H9 (cell line): ENCODE results near the gene PATL1. TPM values are rescaled to one million over a fixed set of nuclear protein-coding genes. Genes with fewer than 3 reads are reported as not detected.

Experiments used
- DNase-seq: peaks from one replicate; pipeline ENCODE4 v3.0.0-alpha.2; 2017
- H2AFZ ChIP-seq: one replicate; pipeline ENCODE4 v1.6.1; 2013; ENCODE audit warnings: mild to moderate bottlenecking, low read length, control low read depth, moderate library complexity
- H2AK5ac ChIP-seq: 2 replicates; pipeline ENCODE4 v1.6.1; 2013; ENCODE audit warnings: low read length, control low read depth, mixed read lengths; ENCODE audit not compliant: insufficient read length
- H2BK120ac ChIP-seq: one replicate; pipeline ENCODE4 v1.6.1; 2013; ENCODE audit warnings: low read depth, mild to moderate bottlenecking, low read length, control low read depth, inconsistent platforms; ENCODE audit not compliant: poor library complexity, severe bottlenecking
- H2BK12ac ChIP-seq: 2 replicates; pipeline ENCODE4 v1.6.1; 2013; ENCODE audit warnings: low read length, control low read depth, mixed read lengths, low read depth; ENCODE audit not compliant: insufficient read length
- H2BK15ac ChIP-seq: 2 replicates; pipeline ENCODE4 v1.6.1; 2013; ENCODE audit warnings: low read depth, low read length, control low read depth
- H2BK20ac ChIP-seq: one replicate; pipeline ENCODE4 v1.6.1; 2013; ENCODE audit warnings: low read depth, mild to moderate bottlenecking, low read length, control low read depth, inconsistent platforms; ENCODE audit not compliant: poor library complexity, severe bottlenecking
- H2BK5ac ChIP-seq: 2 replicates; pipeline ENCODE4 v1.6.1; 2013; ENCODE audit warnings: low read length, control low read depth, mixed read lengths; ENCODE audit not compliant: insufficient read length
- H3K14ac ChIP-seq: 2 replicates; pipeline ENCODE4 v1.6.1; 2013; ENCODE audit warnings: low read length, control low read depth; ENCODE audit not compliant: insufficient read depth
- H3K18ac ChIP-seq: 2 replicates; pipeline ENCODE4 v1.6.1; 2013; ENCODE audit warnings: low read depth, mild to moderate bottlenecking, mixed read lengths, low read length, control low read depth; ENCODE audit not compliant: insufficient read length
- H3K23ac ChIP-seq: 2 replicates; pipeline ENCODE4 v1.6.1; 2013; ENCODE audit warnings: low read length, control low read depth, mixed read lengths, low read depth; ENCODE audit not compliant: insufficient read length
- H3K23me2 ChIP-seq: 2 replicates; pipeline ENCODE4 v1.6.1; 2013; ENCODE audit warnings: low read depth, mild to moderate bottlenecking, mixed read lengths, low read length, control low read depth; ENCODE audit not compliant: insufficient read length, poor library complexity, severe bottlenecking
- H3K27ac ChIP-seq: 2 replicates; pipeline ENCODE4 v1.5.1; 2013; ENCODE audit warnings: low read length, control low read depth, mixed read lengths, low read depth; ENCODE audit not compliant: insufficient read length
- H3K27me3 ChIP-seq: 2 replicates; pipeline ENCODE4 v1.6.1; 2013; ENCODE audit warnings: low read length, control low read depth, inconsistent platforms; ENCODE audit not compliant: insufficient read depth
- H3K4ac ChIP-seq: 2 replicates; pipeline ENCODE4 v1.6.1; 2013; ENCODE audit warnings: low read depth, mild to moderate bottlenecking, control low read depth, inconsistent platforms, low read length, moderate library complexity
- H3K4me1 ChIP-seq: 2 replicates; pipeline ENCODE4 v1.6.1; 2013; ENCODE audit warnings: low read length, control low read depth, inconsistent platforms; ENCODE audit not compliant: insufficient read depth
- H3K4me2 ChIP-seq: 2 replicates; pipeline ENCODE4 v1.6.1; 2013; ENCODE audit warnings: low read length, control low read depth, mixed read lengths; ENCODE audit not compliant: insufficient read length, insufficient read depth
- H3K56ac ChIP-seq: 2 replicates; pipeline ENCODE4 v1.6.1; 2013; ENCODE audit warnings: low read depth, mild to moderate bottlenecking, mixed read lengths, low read length, control low read depth; ENCODE audit not compliant: insufficient read length
- H3K79me1 ChIP-seq: 2 replicates; pipeline ENCODE4 v1.6.1; 2013; ENCODE audit warnings: low read depth, mild to moderate bottlenecking, moderate library complexity, low read length, control low read depth, inconsistent platforms; ENCODE audit not compliant: insufficient read depth, poor library complexity, severe bottlenecking
- H3K79me2 ChIP-seq: 2 replicates; pipeline ENCODE4 v1.6.1; 2013; ENCODE audit warnings: low read length, control low read depth, inconsistent platforms; ENCODE audit not compliant: insufficient read depth
- H3K9ac ChIP-seq: 2 replicates; pipeline ENCODE4 v1.6.1; 2013; ENCODE audit warnings: low read length, control low read depth, mixed read lengths; ENCODE audit not compliant: insufficient read length; ENCODE audit errors: extremely low read depth
- H3K9me3 ChIP-seq: one replicate; pipeline ENCODE4 v1.6.1; 2013; ENCODE audit warnings: low read depth, low read length, inconsistent platforms; ENCODE audit not compliant: control insufficient read depth
- H3T11ph ChIP-seq: one replicate; pipeline ENCODE4 v1.6.1; 2013; ENCODE audit warnings: mild to moderate bottlenecking, low read length, control low read depth, inconsistent platforms
- H4K20me1 ChIP-seq: one replicate; pipeline ENCODE4 v1.6.1; 2013; ENCODE audit not compliant: control insufficient read depth, insufficient read length, insufficient read depth
- H4K5ac ChIP-seq: 2 replicates; pipeline ENCODE4 v1.6.1; 2013; ENCODE audit warnings: low read depth, mild to moderate bottlenecking, mixed read lengths, low read length, control low read depth; ENCODE audit not compliant: insufficient read length
- H4K8ac ChIP-seq: replicated peaks from 2 replicates; pipeline ENCODE4 v1.6.1; 2013; ENCODE audit warnings: low read length, control low read depth, mixed read lengths, low read depth; ENCODE audit not compliant: insufficient read length
- H4K91ac ChIP-seq: 2 replicates; pipeline ENCODE4 v1.6.1; 2013; ENCODE audit warnings: low read depth, mild to moderate bottlenecking, moderate library complexity, mixed read lengths, low read length, control low read depth; ENCODE audit not compliant: insufficient read length
- H3K27ac Mint-ChIP-seq, 3 experiments: 2 replicates in 2 of 3; 3 replicates in 1 of 3; pipeline ENCODE4 v1.8.0; 2020 to 2021; ENCODE audit warnings: mixed read lengths in 3 of 3, mild to moderate bottlenecking in 1 of 3, moderate library complexity in 1 of 3
- H3K27me3 Mint-ChIP-seq: 2 replicates; pipeline ENCODE4 v1.8.0; 2021; ENCODE audit warnings: low read depth, mild to moderate bottlenecking, moderate library complexity, mixed read lengths
- H3K36me3 Mint-ChIP-seq, 3 experiments: 2 replicates in 2 of 3; 3 replicates in 1 of 3; pipeline ENCODE4 v1.8.0; 2020 to 2021; ENCODE audit warnings: low read depth in 3 of 3, mixed read lengths in 3 of 3; ENCODE audit not compliant: insufficient read depth in 1 of 3
- H3K4me1 Mint-ChIP-seq, 2 experiments: 2 replicates each; pipeline ENCODE4 v1.8.0; 2020; ENCODE audit warnings: mixed read lengths in 2 of 2
- H3K4me3 Mint-ChIP-seq, 2 experiments: 2 replicates in 1 of 2; 3 replicates in 1 of 2; pipeline ENCODE4 v1.8.0; 2020 to 2021; ENCODE audit warnings: mild to moderate bottlenecking in 2 of 2, mixed read lengths in 2 of 2, moderate library complexity in 1 of 2
- H3K9me3 Mint-ChIP-seq, 2 experiments: 2 replicates in 1 of 2; 3 replicates in 1 of 2; pipeline ENCODE4 v1.8.0; 2020; ENCODE audit warnings: mild to moderate bottlenecking in 2 of 2, mixed read lengths in 2 of 2, moderate library complexity in 1 of 2
- CTCF ChIP-seq: fragments of 200-600 bp; sonication (generic); conservative IDR thresholded peaks from 3 replicates; pipeline ENCODE4 v1.8.0; 2021; ENCODE audit warnings: antibody characterized with exemption, mild to moderate bottlenecking
- total RNA-seq: library from RNA; stranded (reverse); gene quantifications from 2 replicates; pipeline ENCODE4 v1.2.1, GENCODE V29; 2021

The PATL1 gene
- total RNA-seq, 1 experiment from 2014 or later, result 31.4 TPM

- Histone ChIP-seq H3K27ac (no peak overlapping the region), H3K79me1 (no peaks in the 10 kb centered on the region), H4K20me1 (no peaks in the 10 kb centered on the region), H3T11ph (no peak overlapping the region), H3K9me3 (no peaks in the 10 kb centered on the region), H4K5ac (no peak overlapping the region), H3K4me2 (no peak overlapping the region), H2BK120ac (no peak overlapping the region), H4K8ac (no peak overlapping the region), H2BK5ac (no peak overlapping the region), H2AK5ac (no peak overlapping the region), H3K23me2 (no peaks in the 10 kb centered on the region), H3K27me3 (no peaks in the 10 kb centered on the region), H3K56ac (no peak overlapping the region), H3K14ac (no peak overlapping the region), H2BK15ac (no peak overlapping the region), H3K9ac (no peak overlapping the region), H3K4me1 (no peaks in the 10 kb centered on the region; the same call in 1 of the 2 replicates), H3K79me2 (no peaks in the 10 kb centered on the region), H2BK20ac (no peak overlapping the region), H4K91ac (no peak overlapping the region), H3K4ac (no peak overlapping the region), H3K18ac (no peak overlapping the region), H3K23ac (no peak overlapping the region), H2AFZ (no peak overlapping the region), H2BK12ac (no peak overlapping the region)
- H3K4me3 Mint-ChIP-seq, result no peak overlapping the region
- no peak for DNase-seq
- no peaks in the 10 kb centered on the region for H3K27me3 Mint-ChIP-seq
- no peak for TF ChIP-seq CTCF
- H3K4me1 Mint-ChIP-seq, result peaks cover 24% of the 10 kb centered on the region in 2 experiments
- H3K27ac Mint-ChIP-seq, result no peak overlapping the region
- H3K9me3 Mint-ChIP-seq, result no peaks in the 10 kb centered on the region; a peak in 1 of 5 replicates
- no peaks in the 10 kb centered on the region for H3K36me3 Mint-ChIP-seq
Observed at GRCh38 chr11:59629996-59630395, 38.8 kb downstream of the PATL1 start.
